HL-60 (cell line): Measurements from ENCODE around the gene EMP1.

Source experiments
- CTCF ChIP-seq: IDR thresholded peaks from one replicate; pipeline ENCODE4 v1.5.1; 2011; ENCODE audit warnings: low read length, control low read depth, inconsistent platforms; ENCODE audit not compliant: insufficient read depth
- GABPA ChIP-seq: IDR thresholded peaks from 2 replicates; pipeline ENCODE4 v1.6.1; 2012; ENCODE audit warnings: low read depth
- POLR2AphosphoS5 ChIP-seq: IDR thresholded peaks from 2 replicates; pipeline ENCODE4 v1.6.1; 2012; ENCODE audit warnings: low read depth
- REST ChIP-seq: IDR thresholded peaks from 2 replicates; pipeline ENCODE4 v1.6.1; 2012; ENCODE audit warnings: low read depth; ENCODE audit not compliant: insufficient replicate concordance

GRCh38 chr12:13252024-13252423 lies 55.5 kb downstream of the EMP1 start:
- no peak for TF ChIP-seq POLR2AphosphoS5
- TF ChIP-seq CTCF: no peak
- no peak for TF ChIP-seq GABPA
- no peak for TF ChIP-seq REST
